ENCODE measurements around the gene UBE2D3.
"Not testable (repeated sequence)": the region's sequence is repeated elsewhere in the genome, so short reads cannot be mapped to it uniquely, and the experiment has no call there.

UBE2D3 gene

GRCh38 chr4:102826890-102827673 lies at the start of gene UBE2D3:
Gene UBE2D3 (minus strand): TSS chr4:102827551. CDS start chr4:102826508, 1,043 bp downstream.
- peak; percentile 81 for DNase-seq

- DNase-seq: no peak
Measured at GRCh38 chr4:102871772-102872171, 44.4 kb upstream of the UBE2D3 start.

- DNase-seq: no peak
Measured at GRCh38 chr4:102869569-102870197, 42.3 kb upstream of the UBE2D3 start.

- peak; percentile 36 for DNase-seq
Measured at GRCh38 chr4:102868781-102869568, 41.6 kb upstream of the UBE2D3 start, which contains the start of gene CISD2. Gene CISD2 (plus strand): TSS chr4:102868992. CDS start chr4:102869085, 93 bp downstream.

GRCh38 chr4:102868153-102868780 lies 40.9 kb upstream of the UBE2D3 start:
- no peak for DNase-seq

- DNase-seq: no peak
Measured at GRCh38 chr4:102867278-102868152, 40.2 kb upstream of the UBE2D3 start.

GRCh38 chr4:102865327-102865726 lies 38.0 kb upstream of the UBE2D3 start:
- not testable (repeated sequence) for DNase-seq

- no peak for DNase-seq
Measured at GRCh38 chr4:102862747-102863146, 35.4 kb upstream of the UBE2D3 start.

GRCh38 chr4:102862016-102862415 lies 34.7 kb upstream of the UBE2D3 start:
- no peak for DNase-seq

- no peak for DNase-seq
Measured at GRCh38 chr4:102860611-102861324, 33.4 kb upstream of the UBE2D3 start.

- no peak for DNase-seq
Measured at GRCh38 chr4:102858828-102859464, 31.6 kb upstream of the UBE2D3 start.

GRCh38 chr4:102850370-102850769 lies 23.0 kb upstream of the UBE2D3 start:
- DNase-seq: no peak

GRCh38 chr4:102849579-102850104 lies 22.3 kb upstream of the UBE2D3 start:
- DNase-seq: no peak

- DNase-seq: no peak
Measured at GRCh38 chr4:102847687-102848086, 20.3 kb upstream of the UBE2D3 start.

- DNase-seq: no peak
Measured at GRCh38 chr4:102843938-102844337, 16.6 kb upstream of the UBE2D3 start.

GRCh38 chr4:102843273-102843672 lies 15.9 kb upstream of the UBE2D3 start:
- no peak for DNase-seq

- no peak for DNase-seq
Measured at GRCh38 chr4:102842367-102842766, 15.0 kb upstream of the UBE2D3 start.

GRCh38 chr4:102836596-102836995 lies 9.2 kb upstream of the UBE2D3 start:
- DNase-seq: no peak

GRCh38 chr4:102832667-102833066 lies 5.3 kb upstream of the UBE2D3 start:
- no peak for DNase-seq

GRCh38 chr4:102832105-102832504 lies 4.8 kb upstream of the UBE2D3 start:
- DNase-seq: no peak

- no peak for DNase-seq
Measured at GRCh38 chr4:102829803-102830202, 2.5 kb upstream of the UBE2D3 start.

Data from NCI-H187 treated with DMSO at 0.1 percent for 48 hours (cell line).